ENCODE data around the gene HLA-E.
A peak's percentile ranks its signal among the peaks of the same experiment; 100 is the strongest.
"Not testable (repeated sequence)": the region's sequence is repeated elsewhere in the genome, so short reads cannot be mapped to it uniquely, and the experiment has no call there.

The HLA-E gene

DNA sequence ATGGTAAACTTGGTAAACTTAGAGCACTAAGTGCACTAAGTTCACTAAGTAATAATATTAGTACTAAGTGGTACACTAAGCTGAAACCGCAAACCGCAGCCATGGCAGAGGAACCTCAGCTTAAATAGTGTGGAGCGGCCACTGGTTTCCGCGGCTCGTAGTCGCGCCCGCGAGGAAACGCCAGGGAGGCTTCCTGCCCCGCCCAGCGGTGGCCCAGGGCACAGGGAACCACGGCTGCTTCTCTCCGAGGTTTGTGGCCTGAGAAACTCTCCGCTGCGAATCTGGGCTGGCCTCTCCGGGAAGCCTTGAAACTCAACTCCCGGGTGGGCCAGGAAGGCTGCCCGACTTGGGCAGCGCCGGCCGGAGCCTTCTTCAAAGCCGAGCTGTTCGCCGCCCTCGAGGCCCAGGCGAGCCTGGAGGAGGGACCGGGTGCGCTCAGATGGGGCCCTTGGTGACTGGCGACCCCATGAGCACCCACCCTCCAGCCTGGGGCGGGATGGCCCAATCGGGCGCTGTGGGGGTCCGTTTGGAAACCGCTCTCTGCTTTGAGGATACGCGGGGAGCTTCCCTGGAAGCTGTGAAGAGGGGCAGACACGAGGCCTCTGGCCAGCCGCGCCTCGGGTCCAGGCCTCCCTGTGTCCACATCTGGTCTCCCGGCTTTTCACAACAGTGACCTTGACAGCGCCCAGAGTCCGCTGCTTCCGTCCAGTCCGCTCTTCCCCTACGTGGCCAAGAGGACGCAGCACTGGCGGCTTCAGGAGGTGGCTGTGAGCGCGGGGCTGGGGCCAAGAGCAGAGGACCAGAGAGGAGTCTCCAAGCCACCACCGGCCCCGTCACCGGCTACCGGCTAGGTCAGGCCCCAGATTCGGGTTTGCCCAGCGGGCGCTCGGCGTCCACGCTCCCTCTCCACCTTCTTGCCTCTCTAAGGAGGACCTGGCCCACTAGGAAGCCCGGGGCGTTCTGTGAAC is 25.4 kb upstream of the HLA-E start:
- Mint-ChIP-seq H3K27ac (no peak overlapping the region), H3K4me3 (peak overlapping the region; percentile 28), H3K36me3 (peaks cover 6% of the 10 kb centered on the region), H3K4me1 (peaks cover 51% of the 10 kb centered on the region), H3K9me3 (peaks cover 4% of the 10 kb centered on the region)
- ATAC-seq (peak; percentile 78), DNase-seq (ENCODE audit: low spot score in 2 of 2) (peak; percentile 49 to 86)

DNA sequence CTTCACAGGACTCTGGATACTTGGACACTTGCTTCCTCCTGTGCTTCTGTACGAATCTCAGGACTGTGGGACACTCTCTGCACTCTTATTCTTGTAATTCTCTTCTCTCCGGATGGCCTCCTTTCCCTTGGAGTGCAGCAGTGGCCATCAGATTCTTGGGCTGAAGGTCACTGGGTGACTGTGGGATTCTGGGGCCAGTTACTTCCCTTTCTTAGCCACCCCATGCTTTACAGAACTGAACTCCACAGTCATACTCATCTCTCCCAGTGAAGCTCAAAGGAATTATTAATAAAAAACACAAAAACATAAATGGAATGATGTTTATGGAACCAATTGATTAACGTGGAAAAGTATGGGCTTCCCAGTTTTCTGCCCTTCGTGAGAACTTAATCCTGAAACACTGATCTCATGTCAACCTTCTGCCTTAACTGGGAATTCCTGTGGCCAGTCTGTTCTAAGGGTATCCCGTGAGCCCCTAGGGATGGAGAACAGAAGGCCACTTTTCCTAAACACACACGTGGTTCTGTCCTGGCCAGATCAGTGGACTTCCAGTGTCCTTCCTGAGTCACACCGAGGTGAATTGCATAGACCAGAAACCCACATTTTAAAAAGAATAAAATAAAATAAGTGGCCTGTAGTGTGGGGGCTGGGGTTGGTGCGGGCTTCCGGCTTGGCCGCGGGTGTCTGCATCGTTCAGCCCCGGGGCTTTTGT is 23.6 kb upstream of the HLA-E start:
- DNase-seq (ENCODE audit: low spot score in 2 of 2) (no peak), ATAC-seq (no peak)
- H3K4me1 Mint-ChIP-seq = peaks cover 51% of the 10 kb centered on the region
- H3K27ac Mint-ChIP-seq = no peak overlapping the region
- H3K9me3 Mint-ChIP-seq = no peaks in the 10 kb centered on the region
- H3K36me3 Mint-ChIP-seq = peaks cover 6% of the 10 kb centered on the region
- H3K4me3 Mint-ChIP-seq = peak overlapping the region; percentile 79

DNA sequence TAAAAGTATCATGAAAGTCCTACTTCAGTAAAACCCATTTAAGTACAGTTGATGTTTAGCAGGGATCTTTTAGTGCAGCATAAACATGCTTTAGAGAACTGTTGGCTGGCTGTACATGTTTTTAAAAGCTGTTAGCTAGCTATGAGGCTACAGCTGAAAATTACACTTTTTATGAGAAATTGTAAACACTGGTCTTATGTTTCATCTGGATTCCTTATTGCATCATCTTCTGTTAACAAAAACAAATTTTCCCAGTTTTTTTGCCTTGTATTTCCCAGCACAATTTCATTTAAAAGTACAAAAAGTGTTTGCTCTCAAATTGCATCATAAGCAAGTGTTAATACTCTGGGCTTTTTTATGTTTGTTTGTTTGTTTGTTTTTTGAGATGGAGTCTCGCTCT is 18.3 kb upstream of the HLA-E start:
- Mint-ChIP-seq H3K4me1 (peaks cover 14% of the 10 kb centered on the region), H3K9me3 (no peaks in the 10 kb centered on the region)

DNA sequence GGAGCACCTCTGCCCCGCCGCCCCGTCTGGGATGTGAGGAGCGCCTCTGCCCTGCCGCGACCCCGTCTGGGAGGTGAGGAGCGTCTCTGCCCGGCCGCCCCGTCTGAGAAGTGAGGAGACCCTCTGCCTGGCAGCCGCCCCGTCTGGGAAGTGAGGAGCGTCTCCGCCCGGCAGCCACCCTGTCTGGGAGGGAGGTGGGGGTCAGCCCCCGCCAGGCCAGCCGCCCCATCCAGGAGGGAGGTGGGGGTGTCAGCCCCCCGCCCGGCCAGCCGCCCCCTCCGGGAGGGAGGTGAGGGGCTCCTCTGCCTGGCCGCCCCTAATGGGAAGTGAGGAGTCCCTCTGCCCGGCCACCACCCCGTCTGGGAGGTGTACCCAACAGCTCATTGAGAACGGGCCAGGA is 14.2 kb upstream of the HLA-E start:
- ATAC-seq, H3K4me3 Mint-ChIP-seq, H3K27ac Mint-ChIP-seq: not testable (repeated sequence)

More for the DNA sequence above, 18.3 kb upstream of the HLA-E start:
- Mint-ChIP-seq H3K36me3 (no peaks in the 10 kb centered on the region), H3K4me3 (no peak overlapping the region), H3K27ac (no peak overlapping the region)
- ATAC-seq (no peak), DNase-seq (ENCODE audit: low spot score in 2 of 2) (no peak)

DNA sequence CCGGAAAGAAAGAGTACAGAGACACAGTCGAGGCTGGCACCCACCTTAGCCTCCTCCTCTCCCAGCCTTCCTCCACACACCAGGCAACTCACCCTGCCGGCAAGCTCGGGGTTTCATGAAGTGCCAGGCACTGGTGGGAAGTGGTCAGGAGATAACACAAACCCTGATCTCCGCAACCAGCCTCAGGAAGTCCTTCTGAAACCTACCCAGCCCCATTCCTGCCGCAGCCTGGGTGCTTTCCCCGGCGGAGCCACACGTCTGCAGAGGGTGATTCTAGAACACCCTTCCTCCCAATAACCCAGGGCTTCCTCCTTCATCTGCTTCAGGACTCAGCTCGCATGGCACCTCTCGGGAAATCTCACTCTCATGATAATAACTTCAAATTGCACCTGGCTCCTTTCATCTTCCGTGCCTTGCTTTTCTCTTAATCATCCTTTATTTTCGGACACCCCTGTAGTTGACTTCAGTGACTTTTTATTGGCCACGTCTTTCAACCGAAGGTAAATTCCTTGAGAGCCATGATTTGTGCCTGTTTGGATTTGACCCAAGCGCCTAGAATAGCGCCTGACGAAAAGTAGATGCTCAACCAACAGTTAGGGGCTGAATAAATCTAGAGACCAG is 8.7 kb upstream of the HLA-E start:
- H3K4me3 Mint-ChIP-seq = peak overlapping the region; percentile 45
- no peak for DNase-seq (ENCODE audit: low spot score in 2 of 2)
- no peaks in the 10 kb centered on the region for H3K9me3 Mint-ChIP-seq
- ATAC-seq = peak; percentile 81
- H3K27ac Mint-ChIP-seq = no peak overlapping the region
- no peaks in the 10 kb centered on the region for H3K36me3 Mint-ChIP-seq
- H3K4me1 Mint-ChIP-seq = peaks cover 25% of the 10 kb centered on the region

More for the DNA sequence above, 14.2 kb upstream of the HLA-E start:
- not testable (repeated sequence) for H3K36me3 Mint-ChIP-seq; H3K9me3 Mint-ChIP-seq; H3K4me1 Mint-ChIP-seq; DNase-seq (ENCODE audit: low spot score in 2 of 2)

DNA sequence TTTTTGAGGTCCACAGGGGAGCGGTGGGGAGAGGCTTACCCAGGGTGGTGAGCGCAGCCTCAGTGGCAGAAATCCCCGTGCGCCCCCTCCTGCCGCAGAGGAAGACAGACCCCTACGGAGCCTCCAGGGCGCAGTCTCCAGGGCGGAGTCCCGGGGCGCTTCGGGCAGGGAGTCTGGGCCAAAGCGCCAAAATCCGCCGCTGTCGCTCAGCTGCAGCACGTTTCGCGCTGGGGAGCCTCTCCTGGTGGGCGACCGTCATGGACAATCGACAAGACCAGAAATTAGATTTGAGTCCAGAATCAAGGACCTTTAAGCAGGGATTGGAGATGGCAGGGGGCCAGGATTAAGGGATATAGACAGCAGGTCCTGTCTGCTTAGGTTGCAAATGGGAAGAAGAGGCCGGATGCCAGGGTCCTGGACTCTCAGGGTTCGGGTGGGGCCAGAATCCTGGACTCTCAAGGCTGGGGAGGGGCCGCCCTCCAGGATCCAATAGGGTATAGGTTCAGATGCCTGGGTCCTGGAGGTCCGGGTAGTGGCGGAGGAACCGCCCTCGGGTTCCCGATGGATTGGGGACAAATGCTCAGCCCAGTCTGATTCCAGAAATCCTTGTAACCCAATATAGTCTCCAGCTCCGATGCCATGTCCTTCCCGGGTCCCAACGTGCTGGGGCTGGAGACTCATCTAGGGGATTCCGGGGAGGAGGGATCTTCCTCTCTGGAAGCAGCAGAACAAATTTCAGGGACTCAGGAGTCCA is 7.9 kb upstream of the HLA-E start:
- DNase-seq (ENCODE audit: low spot score in 2 of 2) (no peak), ATAC-seq (no peak)
- Mint-ChIP-seq H3K27ac (no peak overlapping the region), H3K4me3 (peak overlapping the region; percentile 45), H3K36me3 (no peaks in the 10 kb centered on the region), H3K9me3 (no peaks in the 10 kb centered on the region), H3K4me1 (peaks cover 25% of the 10 kb centered on the region)

DNA sequence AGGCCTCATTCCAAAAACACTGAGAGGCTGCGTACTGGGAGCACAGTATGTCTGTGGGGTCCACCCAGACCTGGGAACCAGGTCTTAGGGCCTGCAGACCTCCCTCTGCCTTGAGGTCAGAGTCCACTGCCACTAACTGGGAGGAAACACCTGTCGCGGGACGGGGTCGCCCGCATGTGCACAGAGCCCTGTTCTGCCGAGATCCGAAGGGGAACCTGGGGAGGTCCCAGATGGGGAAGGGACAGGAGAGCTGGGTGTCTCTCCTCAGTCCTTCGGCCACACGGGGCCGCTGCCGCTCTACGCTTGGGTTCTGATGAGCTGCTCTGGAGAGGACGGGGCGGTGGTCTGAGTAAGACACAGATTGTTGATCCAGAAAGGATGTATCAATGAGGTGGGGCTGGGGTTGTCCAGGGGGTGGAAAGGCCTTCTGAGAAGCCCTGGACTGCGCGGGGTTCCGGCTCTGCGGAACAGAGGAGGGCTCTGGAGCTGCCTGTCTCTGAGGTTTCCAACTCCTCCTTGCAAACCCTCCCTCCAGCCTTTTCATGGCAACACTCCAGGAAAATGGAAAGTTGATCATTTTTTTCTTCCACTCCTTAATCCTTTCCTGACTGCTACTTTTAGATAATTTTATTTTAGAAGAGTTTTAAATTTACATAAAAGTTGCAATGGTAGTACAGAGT is 7.2 kb upstream of the HLA-E start:
- H3K27ac Mint-ChIP-seq, H3K9me3 Mint-ChIP-seq, H3K36me3 Mint-ChIP-seq: not testable (repeated sequence)
- DNase-seq (ENCODE audit: low spot score in 2 of 2) (peak; percentile 60 to 87), ATAC-seq (peak; percentile 96)
- Mint-ChIP-seq H3K4me1 (peaks cover 25% of the 10 kb centered on the region), H3K4me3 (peak overlapping the region; percentile 45)

DNA sequence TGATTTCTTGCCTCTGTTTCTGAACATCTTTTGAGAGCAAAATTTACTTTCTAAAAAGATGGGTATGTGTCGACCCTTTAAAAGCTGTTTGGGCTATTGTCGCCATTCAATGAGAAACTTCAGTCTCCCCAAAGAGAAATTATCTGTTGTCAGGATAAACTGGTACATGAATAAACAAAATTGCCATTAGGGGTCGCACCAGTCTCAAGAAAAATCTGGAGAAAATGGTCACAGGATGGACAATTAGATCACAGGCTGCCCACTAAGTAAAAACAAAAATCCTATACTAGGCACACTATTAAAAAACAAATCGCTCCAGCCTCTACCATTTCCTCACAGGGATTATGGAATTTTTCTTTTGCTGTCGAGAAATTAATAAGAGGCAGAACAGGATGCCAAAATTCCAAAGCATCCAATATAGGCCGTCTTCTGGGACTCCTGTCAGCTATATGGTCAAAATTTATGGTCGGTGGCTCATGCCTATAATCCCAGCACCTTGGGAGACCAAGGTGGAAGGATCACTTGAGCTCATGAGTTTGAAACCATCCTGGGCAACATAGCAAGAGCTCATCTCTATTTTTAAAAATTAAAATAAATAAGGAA is 5.5 kb upstream of the HLA-E start:
- Mint-ChIP-seq H3K27ac (no peak overlapping the region), H3K4me3 (no peak overlapping the region), H3K9me3 (no peaks in the 10 kb centered on the region), H3K4me1 (peaks cover 32% of the 10 kb centered on the region), H3K36me3 (peaks cover under 1% of the 10 kb centered on the region)
- ATAC-seq (no peak), DNase-seq (ENCODE audit: low spot score in 2 of 2) (peak in 1 of 2 donors; percentile 70)

DNA sequence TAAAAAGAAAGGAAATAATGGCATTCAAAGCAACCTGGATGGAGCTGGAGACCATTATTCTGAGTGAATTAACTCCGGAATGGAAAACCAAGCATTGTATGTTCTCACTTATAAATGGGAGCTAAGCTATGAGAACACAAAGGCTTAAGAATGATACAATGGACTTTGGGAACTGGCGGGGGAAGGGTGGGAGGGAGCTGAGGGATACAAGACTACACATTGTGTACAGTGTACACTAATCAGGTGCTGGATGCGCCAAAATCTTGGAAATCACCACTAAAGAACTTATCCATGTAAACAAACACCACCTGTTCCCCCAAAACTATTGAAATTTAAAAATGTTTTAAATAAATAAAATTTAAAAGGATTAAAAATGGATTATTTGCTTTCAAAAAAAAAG is 4.1 kb upstream of the HLA-E start:
- H3K4me1 Mint-ChIP-seq = peaks cover 37% of the 10 kb centered on the region
- DNase-seq (ENCODE audit: low spot score in 2 of 2) (peak in 1 of 2 donors; percentile 4), ATAC-seq (no peak)
- no peaks in the 10 kb centered on the region for H3K9me3 Mint-ChIP-seq
- H3K27ac Mint-ChIP-seq = no peak overlapping the region
- peaks cover 15% of the 10 kb centered on the region for H3K36me3 Mint-ChIP-seq
- H3K4me3 Mint-ChIP-seq = no peak overlapping the region

DNA sequence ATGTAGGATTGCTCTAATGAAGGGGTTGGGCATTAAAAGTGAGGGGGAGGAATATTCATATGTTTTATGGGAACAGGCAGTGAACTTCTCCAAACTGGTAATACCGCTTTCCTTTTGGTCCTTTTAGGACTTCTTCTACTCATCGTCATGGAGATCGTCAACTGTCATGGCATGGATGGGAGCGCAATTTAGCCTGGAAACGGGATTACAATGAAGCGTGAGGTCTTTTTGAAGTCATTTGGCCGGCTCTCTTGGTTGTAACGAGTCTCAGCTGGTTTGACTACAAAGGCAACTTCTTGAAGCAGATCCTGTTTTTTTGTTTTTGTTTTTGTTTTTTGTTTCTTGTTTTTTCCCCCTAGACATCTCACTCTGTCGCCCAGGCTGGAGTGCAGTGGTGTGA is 1.4 kb upstream of the HLA-E start:
- DNase-seq (ENCODE audit: low spot score in 2 of 2) = no peak
- no peaks in the 10 kb centered on the region for H3K9me3 Mint-ChIP-seq
- ATAC-seq = no peak
- H3K36me3 Mint-ChIP-seq = peaks cover 42% of the 10 kb centered on the region
- peaks cover 43% of the 10 kb centered on the region for H3K4me1 Mint-ChIP-seq
- H3K27ac Mint-ChIP-seq = no peak overlapping the region
- no peak overlapping the region for H3K4me3 Mint-ChIP-seq

DNA sequence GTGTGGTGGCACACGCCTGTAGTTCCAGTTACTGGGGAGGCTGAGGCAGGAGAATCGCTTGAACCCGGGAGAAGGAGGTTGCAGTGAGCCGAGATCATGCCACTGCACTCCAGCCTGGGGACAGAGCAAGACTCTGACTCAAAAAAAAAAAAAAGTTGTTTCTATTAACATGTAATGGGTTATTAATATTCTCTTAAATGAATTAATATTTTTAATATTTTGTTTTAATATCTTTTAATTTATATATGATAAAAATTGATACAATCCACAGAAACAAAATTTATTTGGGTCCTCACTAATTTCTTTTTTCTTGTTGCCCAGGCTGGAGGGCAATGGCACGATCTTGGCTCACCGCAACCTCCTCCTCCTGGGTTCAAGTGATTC is 620 bp upstream of the HLA-E start:
- Mint-ChIP-seq H3K4me3 (peak overlapping the region; percentile 96), H3K36me3 (peaks cover 50% of the 10 kb centered on the region), H3K4me1 (peaks cover 50% of the 10 kb centered on the region), H3K27ac (peak overlapping the region; percentile 98)
- not testable (repeated sequence) for ATAC-seq; DNase-seq (ENCODE audit: low spot score in 2 of 2); H3K9me3 Mint-ChIP-seq

DNA sequence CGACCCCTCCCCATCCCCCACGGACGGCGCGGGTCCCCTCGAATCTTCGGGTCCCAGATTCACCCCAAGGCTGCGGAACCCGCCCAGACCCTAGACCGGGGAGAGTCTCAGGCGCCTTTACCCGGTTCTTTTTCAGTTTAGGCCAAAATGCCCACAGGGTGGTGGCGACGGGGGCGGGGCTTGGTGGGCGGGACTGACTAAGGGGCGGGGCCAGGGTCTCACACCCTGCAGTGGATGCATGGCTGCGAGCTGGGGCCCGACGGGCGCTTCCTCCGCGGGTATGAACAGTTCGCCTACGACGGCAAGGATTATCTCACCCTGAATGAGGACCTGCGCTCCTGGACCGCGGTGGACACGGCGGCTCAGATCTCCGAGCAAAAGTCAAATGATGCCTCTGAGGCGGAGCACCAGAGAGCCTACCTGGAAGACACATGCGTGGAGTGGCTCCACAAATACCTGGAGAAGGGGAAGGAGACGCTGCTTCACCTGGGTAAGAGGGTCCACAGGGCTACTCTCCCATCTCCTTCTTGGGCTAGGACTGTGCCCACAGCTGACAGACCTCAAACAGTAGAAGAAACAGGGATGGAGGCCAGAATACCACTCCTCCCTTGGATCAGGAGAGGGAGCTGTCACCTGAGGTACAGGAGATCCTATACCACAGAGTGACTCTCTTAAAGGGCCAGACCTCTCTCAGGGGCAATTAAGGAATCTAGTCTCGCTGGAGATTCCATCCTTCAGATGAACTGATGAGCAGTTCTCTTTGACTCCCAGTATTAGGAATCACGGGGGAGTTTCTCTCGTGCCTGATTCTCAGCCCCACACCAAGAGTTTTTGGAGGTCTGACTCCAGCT is 942 bp downstream of the HLA-E start:
- Mint-ChIP-seq H3K36me3 (peaks cover 65% of the 10 kb centered on the region), H3K4me3 (peak overlapping the region; percentile 96), H3K4me1 (peaks cover 63% of the 10 kb centered on the region), H3K27ac (peak overlapping the region; percentile 98), H3K9me3 (no peaks in the 10 kb centered on the region)
- DNase-seq (ENCODE audit: low spot score in 2 of 2) (peak; percentile 64 to 85), ATAC-seq (peak; percentile 68)

DNA sequence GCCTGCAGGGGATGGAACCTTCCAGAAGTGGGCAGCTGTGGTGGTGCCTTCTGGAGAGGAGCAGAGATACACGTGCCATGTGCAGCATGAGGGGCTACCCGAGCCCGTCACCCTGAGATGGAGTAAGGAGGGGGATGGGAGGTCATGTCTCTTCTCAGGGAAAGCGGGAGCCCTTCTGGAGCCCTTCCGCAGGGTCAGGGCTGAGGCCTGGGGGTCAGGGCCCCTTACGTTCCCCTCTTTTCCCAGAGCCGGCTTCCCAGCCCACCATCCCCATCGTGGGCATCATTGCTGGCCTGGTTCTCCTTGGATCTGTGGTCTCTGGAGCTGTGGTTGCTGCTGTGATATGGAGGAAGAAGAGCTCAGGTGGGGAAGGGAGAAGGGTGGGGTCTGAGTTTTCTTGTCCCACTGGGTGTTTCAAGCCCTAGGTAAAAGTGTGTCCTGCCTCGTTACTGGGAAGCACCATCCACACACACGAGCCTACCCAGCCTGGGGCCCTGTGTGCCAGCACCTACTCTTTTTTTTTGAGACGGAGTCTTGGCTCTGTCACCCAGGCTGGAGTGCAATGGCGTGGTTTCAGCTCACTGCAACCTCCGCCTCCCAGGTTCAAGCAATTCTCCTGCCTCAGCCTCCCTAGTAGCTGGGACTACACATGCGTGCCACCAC is 2.1 kb downstream of the HLA-E start:
- ATAC-seq, H3K9me3 Mint-ChIP-seq: not testable (repeated sequence)
- Mint-ChIP-seq H3K36me3 (peaks cover 70% of the 10 kb centered on the region), H3K4me1 (peaks cover 74% of the 10 kb centered on the region), H3K4me3 (peak overlapping the region; percentile 96), H3K27ac (peak overlapping the region; percentile 98)
- DNase-seq (ENCODE audit: low spot score in 2 of 2) = peak in 1 of 2 donors; percentile 60
